HL-60 (cell line): ENCODE results near the gene NANOS2.

Source experiments
- GABPA ChIP-seq: IDR thresholded peaks from 2 replicates; pipeline ENCODE4 v1.6.1; 2012; ENCODE audit warnings: low read depth
- POLR2AphosphoS5 ChIP-seq: IDR thresholded peaks from 2 replicates; pipeline ENCODE4 v1.6.1; 2012; ENCODE audit warnings: low read depth
- SPI1 ChIP-seq: IDR thresholded peaks from 2 replicates; pipeline ENCODE4 v1.6.1; 2012; ENCODE audit warnings: low read depth, mild to moderate bottlenecking, borderline replicate concordance
- TF ChIP-seq, protein P1 (sequence below): IDR thresholded peaks from one replicate; pipeline ENCODE4 v1.5.1; 2011; ENCODE audit warnings: low read length, control low read depth, inconsistent platforms; ENCODE audit not compliant: insufficient read depth
- TF ChIP-seq, protein P2 (sequence below): IDR thresholded peaks from 2 replicates; pipeline ENCODE4 v1.6.1; 2012; ENCODE audit warnings: low read depth; ENCODE audit not compliant: insufficient replicate concordance

DNA sequence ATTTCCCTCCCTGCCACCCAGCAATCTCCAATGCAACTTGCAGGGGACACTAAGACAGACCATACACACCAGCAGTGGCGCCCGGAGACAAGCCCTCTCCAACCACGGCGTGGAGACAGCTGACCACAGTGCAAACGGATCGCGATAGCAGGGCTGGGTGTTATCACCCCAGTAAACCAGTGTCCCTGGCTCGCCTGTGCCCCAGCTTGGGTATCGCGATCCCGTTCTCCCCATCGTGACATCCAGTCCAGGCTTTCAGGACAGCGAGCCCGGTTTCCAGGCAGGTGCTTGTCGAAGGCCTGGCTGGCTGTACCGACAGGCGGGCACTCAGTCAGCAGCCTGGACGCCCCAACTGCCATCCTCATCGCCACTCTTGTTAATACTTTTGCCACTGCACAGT lies 20.7 kb upstream of the NANOS2 start:
- TF ChIP-seq POLR2AphosphoS5 (no peak), SPI1 (no peak), GABPA (no peak)
- TF ChIP-seq, protein P1, sequence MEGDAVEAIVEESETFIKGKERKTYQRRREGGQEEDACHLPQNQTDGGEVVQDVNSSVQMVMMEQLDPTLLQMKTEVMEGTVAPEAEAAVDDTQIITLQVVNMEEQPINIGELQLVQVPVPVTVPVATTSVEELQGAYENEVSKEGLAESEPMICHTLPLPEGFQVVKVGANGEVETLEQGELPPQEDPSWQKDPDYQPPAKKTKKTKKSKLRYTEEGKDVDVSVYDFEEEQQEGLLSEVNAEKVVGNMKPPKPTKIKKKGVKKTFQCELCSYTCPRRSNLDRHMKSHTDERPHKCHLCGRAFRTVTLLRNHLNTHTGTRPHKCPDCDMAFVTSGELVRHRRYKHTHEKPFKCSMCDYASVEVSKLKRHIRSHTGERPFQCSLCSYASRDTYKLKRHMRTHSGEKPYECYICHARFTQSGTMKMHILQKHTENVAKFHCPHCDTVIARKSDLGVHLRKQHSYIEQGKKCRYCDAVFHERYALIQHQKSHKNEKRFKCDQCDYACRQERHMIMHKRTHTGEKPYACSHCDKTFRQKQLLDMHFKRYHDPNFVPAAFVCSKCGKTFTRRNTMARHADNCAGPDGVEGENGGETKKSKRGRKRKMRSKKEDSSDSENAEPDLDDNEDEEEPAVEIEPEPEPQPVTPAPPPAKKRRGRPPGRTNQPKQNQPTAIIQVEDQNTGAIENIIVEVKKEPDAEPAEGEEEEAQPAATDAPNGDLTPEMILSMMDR: no peak
- TF ChIP-seq, protein P2, sequence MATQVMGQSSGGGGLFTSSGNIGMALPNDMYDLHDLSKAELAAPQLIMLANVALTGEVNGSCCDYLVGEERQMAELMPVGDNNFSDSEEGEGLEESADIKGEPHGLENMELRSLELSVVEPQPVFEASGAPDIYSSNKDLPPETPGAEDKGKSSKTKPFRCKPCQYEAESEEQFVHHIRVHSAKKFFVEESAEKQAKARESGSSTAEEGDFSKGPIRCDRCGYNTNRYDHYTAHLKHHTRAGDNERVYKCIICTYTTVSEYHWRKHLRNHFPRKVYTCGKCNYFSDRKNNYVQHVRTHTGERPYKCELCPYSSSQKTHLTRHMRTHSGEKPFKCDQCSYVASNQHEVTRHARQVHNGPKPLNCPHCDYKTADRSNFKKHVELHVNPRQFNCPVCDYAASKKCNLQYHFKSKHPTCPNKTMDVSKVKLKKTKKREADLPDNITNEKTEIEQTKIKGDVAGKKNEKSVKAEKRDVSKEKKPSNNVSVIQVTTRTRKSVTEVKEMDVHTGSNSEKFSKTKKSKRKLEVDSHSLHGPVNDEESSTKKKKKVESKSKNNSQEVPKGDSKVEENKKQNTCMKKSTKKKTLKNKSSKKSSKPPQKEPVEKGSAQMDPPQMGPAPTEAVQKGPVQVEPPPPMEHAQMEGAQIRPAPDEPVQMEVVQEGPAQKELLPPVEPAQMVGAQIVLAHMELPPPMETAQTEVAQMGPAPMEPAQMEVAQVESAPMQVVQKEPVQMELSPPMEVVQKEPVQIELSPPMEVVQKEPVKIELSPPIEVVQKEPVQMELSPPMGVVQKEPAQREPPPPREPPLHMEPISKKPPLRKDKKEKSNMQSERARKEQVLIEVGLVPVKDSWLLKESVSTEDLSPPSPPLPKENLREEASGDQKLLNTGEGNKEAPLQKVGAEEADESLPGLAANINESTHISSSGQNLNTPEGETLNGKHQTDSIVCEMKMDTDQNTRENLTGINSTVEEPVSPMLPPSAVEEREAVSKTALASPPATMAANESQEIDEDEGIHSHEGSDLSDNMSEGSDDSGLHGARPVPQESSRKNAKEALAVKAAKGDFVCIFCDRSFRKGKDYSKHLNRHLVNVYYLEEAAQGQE: no peak
